CD4-positive, alpha-beta T cell treated with Interleukin-12 subunit alpha and Interleukin-12 subunit beta, for 1 hour (primary cell): ENCODE measurements around the gene CCDC88B.
"Not testable (repeated sequence)": the region's sequence is repeated elsewhere in the genome, so short reads cannot be mapped to it uniquely, and the experiment has no call there.

Experiments
- DNase-seq: peaks from one replicate; pipeline ENCODE4 v3.0.0-alpha.2; 2020

The CCDC88B gene

DNA sequence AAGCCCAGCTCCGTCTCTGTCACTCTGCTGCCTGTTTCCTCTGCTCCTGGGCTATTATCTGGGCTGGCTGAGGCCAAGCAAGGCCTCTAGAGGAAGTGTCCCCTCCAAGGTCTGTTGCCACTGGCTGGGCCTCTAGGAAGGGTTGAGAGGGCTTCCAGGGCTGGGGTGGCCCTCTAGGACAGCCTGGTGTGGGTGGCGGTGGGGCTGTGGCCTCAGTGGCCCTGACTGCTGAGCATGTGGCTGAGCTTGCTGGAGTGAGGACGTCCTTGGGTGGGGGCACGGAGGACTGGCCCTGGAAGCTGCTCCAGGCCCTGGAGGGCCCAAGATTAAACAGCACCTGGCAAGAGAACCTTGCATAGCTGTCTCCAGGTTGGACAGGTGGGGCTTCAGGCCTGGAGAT is 16.0 kb upstream of the CCDC88B start:
- DNase-seq = not testable (repeated sequence)

DNA sequence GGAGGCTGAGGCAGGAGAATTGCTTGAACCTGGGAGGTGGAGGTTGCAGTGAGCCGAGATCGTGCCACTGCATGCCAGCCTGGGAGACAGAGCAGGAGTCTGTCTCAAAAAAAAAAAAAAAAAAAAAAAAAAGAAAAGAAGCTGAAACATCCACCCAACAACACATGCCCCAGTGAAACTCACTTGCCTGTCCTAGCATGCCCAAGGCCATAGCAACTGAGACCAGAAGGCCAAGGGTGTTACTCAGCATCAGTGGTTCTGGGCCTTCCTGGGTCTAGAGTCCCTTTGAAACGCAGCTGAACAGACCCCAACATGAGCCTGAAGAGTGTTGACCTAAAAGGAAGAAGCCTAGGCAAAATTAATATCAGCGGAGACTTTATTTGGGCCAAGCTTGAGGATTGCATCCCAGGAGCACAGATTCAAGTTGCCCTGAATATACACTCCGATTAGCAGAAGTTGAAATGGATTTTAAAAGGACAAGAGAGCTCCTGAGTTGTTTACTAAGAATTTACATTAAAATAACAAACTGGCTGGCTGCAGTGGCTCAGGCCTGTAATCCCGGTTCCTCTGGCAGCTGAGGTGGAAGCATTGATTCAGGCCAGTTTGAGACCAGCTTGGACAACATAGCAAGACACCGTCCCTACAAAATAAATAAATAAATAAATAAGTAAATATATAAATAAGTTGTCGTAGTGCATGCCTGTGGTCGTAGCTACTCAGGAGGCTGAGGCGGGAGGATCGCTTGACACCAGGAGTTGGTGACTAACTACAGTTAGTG is 15.1 kb upstream of the CCDC88B start:
- DNase-seq = no peak

DNA sequence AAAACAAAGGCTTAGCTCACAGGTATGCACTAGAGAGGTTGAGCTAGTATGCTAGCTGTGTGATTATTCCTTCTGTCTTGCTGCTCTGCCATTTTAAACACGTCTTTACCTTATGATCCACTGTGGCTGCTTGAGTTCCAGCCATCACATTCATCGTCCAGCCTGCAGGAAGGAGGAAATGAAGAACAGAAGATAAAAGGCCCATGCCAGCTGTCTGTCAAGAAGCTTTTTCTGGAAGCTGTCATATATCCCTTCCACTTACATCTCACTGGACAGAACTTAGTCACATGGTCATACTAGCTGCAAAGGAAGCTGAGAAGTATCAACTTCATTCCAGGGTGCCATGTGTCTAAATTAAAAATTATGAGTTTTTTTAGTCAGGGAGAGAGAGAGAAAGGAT is 12.6 kb upstream of the CCDC88B start:
- DNase-seq = no peak

DNA sequence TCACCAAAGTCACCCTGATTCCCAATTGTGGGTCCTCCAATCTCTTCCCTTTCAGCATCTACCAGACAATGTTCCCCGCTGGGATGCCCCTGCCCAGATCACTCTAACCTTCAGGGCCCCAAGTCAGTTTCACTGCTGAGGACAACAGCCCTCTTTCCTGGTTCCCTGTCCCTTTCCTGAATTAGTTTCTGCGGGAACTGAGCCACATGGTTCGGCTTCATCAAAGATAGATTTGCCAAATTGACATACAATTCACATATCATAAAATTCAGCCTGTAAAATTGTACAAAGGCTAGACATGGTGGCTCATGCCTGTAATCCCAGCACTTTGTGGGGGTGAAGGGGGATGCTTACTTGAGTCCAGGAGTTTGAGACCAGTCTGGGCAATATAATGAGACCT is 12.0 kb upstream of the CCDC88B start:
- no peak for DNase-seq

DNA sequence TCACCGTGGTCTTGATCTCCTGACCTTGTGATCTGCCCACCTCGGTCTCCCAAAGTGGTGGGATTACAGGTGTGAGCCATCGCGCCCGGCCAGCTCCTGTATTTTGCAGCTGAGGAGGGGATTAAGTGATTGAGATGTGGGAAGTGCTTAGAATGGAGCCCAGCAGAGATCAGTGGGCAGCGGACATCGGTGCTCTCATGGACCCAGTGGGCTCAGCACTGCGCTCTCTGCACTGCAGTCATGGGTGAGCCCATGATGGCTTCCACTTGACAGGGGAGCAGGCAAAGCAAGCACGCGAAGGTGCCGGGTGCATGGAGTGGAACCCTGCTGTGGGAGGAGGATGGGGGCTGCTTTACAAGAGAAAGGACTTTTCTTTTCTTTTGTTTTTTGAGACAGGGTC is 9.1 kb upstream of the CCDC88B start:
- DNase-seq = no peak

DNA sequence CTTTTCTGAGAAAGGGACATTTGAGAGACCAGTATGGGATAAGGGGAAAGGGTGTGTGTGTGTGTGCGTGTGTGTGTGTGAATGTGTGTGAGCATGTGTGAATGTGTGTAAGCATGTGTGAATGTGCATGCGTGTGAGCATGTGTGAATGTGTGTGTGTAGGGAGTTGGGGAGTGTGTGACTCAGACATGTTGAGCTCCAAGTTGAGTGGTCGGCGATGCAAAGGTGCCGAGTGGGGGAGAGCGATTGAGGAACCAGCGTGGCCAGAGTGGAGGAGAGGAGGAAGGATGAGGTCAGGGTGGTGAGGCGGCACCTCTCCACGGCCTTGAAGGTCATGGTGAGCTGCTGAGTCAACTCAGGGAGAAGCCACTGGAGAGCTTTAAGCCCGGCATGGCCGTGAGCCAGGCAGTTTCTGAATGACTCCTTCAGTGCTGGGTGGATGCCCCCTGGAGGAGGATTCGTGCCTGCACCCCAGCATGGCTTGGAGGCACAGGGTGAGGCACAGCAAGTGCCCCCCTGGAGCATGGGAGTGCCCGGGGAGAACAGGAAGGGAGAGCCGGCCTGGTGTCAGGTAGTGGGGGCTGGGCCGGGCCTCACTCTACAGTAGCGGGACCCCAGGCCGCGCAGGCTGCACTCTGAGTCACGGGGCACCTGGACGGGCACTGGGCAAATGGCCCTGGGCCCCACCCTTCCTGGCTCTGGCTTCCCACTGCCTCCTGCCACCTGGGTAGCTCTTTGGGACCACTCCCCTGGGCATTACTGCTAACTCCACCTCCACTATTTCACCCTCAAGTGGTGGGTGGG is 8.2 kb upstream of the CCDC88B start:
- peak; percentile 75 for DNase-seq

DNA sequence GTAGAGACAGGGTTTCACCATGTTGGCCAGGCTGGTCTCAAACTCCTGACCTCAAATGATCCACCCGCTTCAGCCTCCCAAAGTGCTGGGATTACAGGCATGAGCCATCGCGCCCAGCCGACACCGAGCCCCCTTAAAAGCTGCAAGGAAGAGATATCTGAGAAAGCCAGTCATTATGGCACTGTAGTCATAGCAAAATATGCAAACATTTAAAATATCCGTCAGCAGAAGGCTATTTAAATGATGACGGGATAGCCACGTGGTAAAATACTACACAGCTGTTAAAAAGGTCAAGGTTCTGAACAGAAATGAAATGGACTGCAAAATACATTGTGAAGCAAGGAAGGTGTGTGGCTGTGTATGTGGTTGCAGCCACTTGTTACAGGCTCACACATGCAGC is 6.4 kb upstream of the CCDC88B start:
- no peak for DNase-seq

DNA sequence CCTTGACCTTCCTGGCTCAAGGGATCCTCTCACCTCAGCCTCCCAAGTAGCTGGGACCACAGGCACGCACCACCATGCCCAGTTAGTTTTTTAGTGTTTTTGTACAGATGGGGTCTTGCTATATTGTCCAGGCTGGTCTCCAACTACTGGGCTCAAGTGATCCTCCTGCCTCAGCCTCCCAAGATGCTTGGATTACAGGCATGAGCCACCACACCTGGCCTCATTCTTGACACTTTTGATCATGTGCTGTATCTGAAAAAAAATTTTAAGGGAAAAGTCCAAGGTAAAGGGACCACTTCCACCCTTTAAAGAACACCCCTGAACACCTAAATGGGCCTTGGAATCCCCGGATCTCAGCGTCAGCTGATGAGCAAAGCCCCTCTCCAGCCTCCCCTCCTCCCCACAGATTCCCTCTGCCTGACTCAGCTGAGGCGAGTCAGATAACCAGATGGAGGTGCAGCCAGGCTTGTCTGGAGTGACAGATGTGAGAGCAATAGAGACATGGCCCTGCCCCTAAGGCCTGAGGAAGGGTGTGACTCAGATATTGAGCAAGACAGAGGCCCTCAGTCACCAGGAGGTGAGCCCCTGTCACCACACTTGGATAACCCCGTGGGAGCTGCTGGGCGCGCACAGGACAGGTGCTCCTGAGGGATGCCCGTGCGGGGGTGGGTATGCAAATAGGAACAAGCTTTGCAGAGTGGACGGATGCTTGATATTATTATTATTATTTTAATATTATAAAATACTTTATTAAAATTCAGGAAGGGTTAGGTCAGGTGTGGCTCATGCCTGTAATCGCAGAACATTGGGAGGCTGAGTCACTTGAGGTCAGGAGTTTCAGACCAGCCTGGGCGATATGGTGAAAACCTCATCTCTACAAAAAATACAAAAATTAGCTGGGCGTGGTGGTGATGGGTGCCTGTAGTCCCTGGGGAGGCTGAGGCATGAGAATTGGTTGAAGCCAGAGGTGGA is 5.0 kb upstream of the CCDC88B start:
- no peak for DNase-seq

DNA sequence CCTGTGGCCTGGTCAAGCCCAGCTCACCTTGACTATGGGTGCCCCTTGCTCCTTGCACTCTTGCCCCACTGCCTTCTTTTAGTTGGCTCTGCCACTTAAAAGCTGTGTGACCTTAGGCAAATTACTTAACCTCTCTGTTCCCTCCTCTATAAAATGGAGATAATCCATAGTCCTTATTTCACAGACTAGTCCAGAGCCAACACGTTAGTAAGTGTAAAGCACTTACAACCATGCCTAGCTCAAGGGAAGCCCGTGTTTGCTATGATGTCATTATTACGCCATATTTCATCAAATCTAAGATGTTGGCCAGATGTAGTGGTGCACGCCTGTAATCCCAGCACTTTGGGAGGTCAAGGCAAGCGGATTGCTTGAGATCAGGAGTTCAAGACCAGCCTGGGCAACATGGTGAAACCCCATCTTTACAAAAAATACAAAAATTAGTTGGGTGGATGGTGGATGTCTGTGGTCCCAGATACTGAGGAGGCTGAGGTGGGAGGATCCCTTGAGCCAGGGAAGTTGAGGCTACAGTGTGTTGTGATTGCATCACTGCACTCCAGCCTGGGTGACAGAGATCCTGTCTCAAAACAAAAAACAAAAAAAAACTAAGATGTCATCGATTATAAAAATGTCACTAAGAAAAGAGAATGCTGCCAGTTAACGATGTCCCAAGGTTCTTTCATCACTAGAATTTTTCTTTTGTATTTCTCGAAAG is 2.3 kb upstream of the CCDC88B start:
- no peak for DNase-seq

DNA sequence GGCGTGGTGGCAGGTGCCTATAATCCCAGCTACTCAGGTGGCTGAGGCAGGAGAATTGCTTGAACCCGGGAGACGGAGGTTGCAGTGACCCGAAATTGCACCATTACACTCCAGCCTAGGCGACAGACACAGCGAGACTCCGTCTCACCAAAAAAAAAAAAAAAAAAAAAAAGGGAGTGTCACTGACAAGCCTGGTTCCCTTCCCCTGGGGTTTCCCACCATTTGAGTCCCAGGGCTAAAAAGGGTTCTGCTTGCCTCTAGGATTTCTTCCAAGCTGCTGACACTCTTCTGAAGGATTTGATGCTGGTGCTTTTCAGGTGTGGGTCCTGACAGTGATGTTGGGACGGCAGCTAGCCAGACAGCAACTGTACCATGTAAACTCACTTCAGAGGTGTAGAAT is 1.3 kb upstream of the CCDC88B start:
- no peak for DNase-seq

DNA sequence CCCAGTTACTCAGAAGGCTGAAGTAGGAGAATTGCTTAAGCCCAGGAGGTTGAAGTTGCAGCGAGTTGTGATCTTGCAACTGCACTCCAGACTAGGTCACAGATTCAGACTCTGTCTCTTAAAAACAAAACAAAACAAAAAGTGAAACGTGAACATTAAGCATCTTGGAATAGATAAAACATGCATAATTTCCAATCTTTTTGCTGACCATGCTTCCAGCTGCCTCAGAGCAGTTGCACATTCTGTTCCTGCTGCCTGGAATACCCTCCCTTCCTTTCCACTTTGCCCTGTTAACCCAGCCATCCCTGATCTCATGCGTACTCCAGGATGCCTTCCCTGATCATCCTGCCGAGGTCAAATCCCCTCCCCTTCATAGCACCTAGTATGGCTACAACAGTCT is 718 bp upstream of the CCDC88B start:
- DNase-seq = no peak

DNA sequence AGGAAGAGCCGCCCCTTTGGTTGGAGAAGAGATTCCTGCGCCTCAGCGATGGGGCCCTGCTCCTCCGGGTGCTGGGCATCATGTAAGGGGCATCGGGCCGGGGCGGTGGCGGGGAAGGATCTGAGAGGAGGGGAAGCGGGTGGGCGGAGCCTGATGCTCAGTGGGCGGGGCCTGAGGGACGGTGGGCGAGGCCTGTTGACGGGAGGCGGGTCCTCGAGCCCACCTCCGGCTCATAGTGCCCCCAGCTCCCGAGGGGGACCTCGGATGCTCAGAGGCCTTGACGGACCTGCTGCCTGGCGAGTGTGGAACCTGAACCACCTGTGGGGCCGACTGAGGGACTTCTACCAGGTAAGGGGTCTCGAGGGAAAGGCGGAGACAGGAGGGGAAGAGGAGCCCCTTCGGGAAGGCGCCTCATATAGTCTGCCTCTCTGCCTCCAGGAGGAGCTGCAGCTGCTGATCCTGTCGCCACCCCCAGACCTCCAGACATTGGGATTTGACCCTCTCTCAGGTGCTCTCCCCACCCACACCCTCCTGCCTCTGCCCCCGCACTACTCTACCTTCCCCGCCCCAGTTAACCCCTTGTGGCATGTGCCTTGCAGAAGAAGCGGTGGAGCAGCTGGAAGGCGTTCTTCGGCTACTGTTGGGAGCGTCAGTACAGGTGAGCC is 799 bp downstream of the CCDC88B start:
- DNase-seq = peak; percentile 78

DNA sequence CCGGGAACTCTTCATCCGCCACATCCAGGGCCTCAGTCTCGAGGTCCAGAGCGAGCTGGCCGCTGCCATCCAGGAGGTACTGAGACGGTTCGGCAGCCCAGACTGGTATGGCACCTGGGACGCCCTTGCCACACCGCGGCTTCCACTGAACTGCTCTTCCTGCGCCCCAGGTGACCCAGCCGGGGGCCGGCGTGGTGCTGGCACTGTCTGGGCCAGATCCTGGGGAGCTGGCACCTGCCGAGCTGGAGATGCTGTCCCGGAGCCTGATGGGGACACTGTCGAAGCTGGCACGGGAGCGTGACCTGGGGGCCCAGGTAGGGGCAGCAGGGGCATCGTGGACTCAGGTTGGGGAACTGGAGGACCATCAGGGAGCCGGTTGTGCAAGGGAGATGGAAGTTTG is 1.4 kb downstream of the CCDC88B start:
- DNase-seq = no peak

DNA sequence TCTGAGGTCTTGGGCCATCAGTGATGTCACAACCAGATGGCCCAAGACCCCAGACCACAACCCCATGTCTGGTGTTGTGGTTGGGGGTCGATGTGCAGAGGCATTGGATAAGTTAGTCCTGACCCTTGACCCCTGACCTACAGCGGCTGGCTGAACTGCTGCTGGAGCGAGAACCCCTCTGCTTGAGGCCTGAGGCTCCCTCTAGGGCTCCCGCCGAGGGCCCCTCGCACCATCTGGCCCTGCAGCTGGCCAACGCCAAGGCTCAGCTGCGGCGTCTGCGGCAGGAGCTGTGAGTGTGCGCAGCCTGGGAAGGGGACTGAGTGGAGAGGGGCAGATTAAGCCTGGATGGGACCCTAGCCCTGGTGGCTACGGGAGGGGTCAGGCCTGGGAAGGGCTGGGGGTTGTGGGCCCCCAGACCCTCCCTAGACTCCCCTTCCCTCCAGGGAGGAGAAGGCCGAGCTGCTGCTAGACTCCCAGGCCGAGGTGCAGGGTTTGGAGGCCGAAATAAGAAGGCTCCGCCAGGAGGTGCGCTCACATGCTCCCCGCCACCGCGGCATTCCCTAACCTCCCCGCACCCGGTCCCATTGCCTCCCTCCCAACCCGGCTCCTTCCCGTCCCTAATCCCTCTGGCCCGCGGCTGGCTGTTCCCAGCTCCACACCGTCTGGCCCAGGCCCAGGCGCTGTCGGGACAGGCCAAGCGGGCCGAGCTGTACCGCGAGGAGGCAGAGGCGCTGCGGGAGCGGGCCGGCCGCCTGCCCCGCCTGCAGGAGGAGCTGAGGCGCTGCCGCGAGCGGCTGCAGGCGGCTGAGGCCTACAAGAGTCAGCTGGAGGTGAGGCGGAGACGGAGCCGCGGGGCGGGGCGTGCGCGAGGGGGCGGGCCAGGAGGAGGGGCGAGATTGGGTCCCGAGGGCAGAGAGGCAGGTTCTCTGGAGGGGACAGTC is 2.1 kb downstream of the CCDC88B start:
- DNase-seq = peak; percentile 93

DNA sequence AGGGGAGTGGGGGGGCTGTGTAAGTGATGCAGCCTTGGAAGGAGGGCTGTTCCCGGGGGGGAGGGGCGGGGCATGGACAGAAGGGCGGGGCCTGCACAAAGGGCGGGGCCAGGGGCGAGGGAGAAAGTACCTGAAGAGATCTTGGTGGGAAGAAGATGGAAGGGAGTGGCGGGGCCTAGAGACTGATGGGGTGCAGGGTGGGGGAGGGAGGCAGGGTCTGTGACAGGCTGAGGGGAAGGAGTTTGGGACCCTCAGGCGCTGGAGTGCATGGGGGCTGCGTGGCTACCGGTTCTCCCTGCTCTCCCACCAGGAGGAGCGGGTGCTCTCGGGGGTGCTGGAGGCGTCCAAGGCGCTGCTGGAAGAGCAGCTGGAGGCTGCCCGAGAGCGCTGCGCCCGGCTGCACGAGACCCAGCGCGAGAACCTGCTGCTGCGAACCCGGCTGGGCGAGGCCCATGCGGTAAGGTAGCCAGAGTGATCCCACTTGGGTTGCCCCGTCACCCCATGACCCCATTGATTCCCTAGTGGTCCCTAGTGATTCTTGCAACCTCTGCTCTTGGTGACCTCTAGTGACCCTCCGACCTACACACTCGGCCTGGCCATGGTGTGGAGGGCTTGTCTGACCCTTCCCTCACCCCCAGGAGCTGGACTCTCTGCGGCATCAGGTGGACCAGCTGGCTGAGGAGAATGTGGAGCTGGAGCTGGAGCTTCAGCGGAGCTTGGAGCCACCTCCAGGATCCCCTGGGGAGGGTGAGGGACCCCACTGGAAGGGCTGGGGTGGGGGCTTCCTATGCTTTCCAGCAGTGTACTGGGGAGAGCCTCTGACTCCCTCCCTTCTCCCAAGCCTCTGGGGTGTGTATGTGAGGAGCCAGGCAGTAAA is 3.1 kb downstream of the CCDC88B start:
- no peak for DNase-seq

DNA sequence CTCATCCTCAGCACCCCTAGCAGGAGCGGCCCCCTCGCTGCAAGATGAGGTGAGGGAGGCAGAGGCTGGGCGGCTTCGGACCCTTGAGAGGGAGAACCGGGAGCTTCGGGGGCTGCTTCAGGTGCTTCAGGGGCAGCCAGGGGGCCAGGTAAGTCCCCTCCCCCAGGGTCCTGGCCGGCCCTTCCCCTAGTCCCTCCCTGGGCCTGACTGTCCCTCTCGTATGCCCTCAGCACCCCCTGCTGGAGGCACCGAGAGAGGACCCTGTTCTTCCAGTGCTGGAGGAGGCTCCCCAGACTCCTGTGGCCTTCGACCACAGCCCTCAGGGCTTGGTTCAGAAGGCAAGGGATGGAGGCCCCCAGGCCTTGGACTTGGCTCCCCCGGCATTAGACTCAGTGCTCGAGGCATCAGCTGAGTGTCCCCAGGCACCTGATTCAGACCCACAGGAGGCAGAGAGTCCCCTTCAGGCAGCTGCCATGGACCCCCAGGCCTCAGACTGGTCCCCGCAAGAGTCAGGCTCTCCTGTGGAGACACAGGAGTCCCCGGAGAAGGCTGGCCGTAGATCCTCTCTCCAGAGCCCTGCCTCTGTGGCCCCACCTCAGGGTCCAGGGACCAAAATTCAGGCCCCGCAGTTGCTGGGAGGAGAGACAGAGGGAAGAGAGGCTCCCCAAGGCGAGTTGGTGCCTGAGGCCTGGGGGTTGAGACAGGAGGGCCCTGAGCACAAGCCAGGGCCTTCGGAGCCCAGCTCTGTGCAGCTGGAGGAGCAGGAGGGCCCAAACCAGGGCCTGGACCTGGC is 4.0 kb downstream of the CCDC88B start:
- DNase-seq = no peak

DNA sequence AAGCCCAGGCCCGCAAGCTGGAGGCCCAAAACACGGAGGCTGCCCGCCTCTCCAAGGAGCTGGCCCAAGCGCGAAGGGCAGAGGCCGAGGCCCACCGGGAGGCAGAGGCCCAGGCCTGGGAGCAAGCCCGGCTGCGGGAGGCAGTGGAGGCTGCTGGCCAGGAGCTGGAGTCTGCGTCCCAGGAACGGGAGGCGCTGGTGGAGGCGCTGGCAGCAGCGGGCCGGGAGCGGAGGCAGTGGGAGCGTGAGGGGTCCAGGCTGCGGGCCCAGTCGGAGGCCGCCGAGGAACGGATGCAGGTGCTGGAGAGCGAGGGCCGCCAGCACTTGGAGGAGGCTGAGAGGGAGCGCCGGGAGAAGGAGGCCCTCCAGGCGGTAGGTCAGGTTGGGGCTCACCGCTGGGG is 4.8 kb downstream of the CCDC88B start:
- no peak for DNase-seq

DNA sequence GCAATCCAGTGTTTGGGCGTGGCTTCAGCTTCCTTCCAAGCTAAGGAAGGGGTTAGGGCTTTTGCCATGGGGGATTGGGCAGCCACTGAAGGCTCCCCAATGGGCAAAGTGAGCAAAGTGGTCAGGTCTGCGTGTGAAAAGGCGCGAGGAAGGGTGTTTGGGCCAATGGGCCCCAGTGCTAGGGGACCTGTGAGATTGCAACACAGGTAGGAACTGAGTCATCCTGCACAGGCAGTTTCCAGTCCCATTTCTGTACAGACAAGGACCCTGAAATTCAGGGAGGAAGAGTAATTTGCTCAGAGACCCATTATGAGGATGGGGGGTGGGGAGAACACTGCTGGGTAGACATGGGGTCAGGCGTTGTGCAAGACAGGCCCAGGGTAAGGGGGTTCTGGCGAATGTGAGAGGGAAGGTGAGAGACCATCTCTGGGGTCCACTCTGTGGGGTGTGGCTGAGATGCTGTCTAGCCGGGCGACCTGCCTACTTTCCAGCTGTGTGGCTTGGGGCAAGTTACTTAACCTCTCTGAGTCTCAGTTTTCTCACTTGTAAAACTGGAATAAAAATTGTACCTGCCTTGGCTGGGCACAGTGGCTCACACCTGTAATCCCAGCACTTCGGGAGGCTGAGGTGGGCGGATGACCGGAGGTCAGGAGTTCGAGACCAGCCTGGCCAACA is 7.3 kb downstream of the CCDC88B start:
- DNase-seq = no peak
